Hematopoietic multipotent progenitor cell treated with erythropoietin and hydrocortisone succinate and interleukin-3 and kit ligand, for 4 days (in vitro differentiated cells): ENCODE data around the gene PLS1.
"Not testable (repeated sequence)": the region's sequence is repeated elsewhere in the genome, so short reads cannot be mapped to it uniquely, and the experiment has no call there.

ENCODE experiments used
- DNase-seq: peaks from one replicate; pipeline ENCODE4 v3.0.0-alpha.2; 2015

Gene PLS1, protein sequence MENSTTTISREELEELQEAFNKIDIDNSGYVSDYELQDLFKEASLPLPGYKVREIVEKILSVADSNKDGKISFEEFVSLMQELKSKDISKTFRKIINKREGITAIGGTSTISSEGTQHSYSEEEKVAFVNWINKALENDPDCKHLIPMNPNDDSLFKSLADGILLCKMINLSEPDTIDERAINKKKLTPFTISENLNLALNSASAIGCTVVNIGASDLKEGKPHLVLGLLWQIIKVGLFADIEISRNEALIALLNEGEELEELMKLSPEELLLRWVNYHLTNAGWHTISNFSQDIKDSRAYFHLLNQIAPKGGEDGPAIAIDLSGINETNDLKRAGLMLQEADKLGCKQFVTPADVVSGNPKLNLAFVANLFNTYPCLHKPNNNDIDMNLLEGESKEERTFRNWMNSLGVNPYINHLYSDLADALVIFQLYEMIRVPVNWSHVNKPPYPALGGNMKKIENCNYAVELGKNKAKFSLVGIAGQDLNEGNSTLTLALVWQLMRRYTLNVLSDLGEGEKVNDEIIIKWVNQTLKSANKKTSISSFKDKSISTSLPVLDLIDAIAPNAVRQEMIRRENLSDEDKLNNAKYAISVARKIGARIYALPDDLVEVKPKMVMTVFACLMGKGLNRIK

DNA sequence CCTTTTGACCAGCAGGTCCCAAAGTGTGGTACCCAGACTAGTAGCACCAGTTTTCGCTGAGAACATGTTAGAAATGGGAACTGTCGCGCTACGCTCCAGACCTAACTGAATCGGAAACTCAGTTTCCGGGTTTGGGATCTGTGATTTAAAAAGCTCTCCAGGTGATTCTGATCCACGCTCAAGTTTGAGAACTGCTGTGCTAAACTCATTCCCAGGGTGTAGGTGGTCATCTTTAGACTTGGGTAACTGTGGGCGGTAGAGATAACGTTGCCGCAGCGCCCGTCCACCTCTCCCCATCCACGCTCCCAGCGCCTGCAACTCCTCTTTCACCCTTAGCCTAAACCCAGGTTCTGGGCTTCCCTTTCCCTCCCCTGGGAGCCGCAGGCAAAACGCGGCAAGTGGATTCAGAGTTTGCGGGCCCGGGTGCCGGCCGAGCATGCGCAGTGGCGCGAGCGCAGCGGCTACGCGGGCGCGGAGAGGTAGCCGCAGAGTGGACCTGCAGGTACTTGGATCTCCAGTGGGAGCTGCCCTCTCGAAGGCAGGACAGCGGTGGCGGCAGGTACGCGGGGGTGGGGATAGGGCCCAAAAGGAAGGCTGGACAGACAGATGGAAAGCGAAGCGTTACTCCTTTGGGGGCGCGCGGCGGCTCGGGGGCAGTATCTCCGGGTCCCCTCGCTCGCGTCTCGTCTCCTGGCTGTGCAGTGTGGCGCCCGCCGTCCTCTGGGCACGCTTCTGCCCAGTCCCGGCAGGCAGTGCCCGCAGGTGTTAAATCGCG, at the start of gene PLS1:
PLS1 (plus strand) TSS at position 443 of the 775 bp plus-strand sequence. CDS start 67,845 bp downstream, outside the sequence.
- DNase-seq, result peak; percentile 94

DNA sequence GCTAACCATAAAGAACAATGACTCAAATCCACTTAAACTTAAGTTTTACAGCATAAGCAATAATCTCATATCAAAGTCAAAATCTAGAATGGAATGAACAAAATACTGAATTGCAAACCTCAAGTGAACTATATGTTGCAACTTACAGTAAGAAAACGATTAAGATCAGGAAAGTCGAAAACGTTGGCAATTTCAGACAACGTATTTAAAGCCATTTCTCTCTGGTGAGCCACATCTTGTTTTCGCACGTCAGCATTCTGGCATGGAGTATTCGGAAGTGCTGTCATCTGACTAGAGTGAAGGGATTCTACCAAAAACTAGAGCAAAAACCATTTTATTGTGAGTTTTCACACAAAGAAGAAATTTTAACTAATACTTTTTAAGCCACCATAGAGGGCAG, 46.2 kb upstream of the PLS1 start:
- no peak for DNase-seq

DNA sequence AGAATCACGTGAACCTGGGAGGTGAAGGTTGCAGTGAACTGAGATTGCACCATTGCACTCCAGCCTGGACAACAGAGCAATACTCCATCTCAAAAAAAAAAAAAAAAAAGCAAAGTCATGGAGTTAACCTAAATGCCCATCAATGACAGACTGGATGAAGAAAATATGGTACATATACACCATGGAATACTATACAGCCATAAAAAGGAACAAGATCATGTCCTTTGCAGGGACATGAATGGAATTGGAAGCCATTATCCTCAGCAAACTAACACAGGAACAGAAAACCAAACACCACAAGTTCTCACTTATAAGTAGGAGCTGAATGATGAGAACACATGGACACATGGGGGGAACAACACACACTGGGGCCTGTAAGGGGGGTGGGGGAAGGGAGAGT, 43.6 kb upstream of the PLS1 start:
- not testable (repeated sequence) for DNase-seq

- no peak for DNase-seq
Measured at GRCh38 chr3:142553741-142554140, 42.5 kb upstream of the PLS1 start.

- no peak for DNase-seq
Measured at GRCh38 chr3:142560118-142560517, 36.1 kb upstream of the PLS1 start.

DNA sequence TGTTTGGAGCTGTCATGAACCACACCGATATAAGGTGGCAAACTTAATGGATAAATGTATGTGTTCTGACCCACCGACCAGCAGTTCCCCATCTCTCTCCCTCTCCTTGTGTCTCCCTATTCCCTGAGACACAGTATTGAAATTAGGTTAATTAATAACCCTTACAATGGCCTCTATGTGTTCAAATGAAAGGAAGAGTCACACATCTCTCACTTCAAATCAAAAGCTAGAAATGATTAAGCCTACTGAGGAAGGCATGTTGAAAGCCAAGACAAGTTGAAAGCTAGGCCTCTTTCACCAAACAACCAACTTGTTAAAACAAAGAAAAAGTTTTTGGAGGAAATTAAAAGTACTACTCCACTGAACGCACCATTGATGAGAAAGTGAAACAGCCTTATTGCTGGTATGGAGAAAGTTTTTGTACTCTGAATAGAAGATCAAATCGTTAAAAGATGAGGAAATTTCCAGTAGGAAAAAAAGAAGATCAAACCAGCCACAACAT, 32.6 kb upstream of the PLS1 start:
- no peak for DNase-seq

DNA sequence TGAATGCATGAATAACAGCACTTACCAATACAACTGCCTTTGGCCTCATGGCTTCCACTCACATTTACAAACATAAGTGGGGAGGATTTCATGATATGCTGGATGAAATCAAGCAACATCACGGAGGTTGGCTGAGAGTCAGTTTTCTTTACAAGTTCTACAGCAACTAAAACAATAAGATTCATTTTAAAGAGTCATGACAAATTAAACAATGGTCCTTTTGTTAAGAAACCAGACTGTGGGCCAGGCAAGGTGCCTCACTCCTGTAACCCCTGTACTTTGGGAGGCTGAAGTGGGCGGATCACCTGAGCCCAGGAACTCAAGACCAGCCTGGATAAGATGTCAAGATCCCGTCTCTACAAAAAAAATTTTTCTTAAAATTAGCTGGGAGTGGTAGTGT, 30.1 kb upstream of the PLS1 start:
- DNase-seq, result no peak

GRCh38 chr3:142568393-142569017, 27.7 kb upstream of the PLS1 start:
- DNase-seq, result no peak

DNA sequence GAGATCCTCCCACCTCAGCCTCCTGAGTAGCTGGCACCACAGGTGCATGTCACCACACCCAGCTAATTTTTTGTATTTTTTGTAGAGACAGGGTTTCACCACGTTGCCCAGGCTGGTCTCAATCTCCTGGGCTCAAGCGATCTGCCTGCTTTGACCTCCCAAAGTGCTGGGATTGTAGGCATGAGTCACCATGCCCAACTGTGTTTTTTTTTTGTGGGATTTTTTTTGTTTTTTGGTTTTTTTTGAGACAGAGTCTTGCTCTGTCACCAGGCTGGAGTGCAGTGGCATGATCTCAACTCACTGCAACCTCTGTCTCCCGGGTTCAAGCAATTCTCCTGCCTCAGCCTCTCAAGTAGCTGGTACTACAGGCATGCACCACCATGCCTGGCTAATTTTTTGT, 26.8 kb upstream of the PLS1 start:
- not testable (repeated sequence) for DNase-seq

DNA sequence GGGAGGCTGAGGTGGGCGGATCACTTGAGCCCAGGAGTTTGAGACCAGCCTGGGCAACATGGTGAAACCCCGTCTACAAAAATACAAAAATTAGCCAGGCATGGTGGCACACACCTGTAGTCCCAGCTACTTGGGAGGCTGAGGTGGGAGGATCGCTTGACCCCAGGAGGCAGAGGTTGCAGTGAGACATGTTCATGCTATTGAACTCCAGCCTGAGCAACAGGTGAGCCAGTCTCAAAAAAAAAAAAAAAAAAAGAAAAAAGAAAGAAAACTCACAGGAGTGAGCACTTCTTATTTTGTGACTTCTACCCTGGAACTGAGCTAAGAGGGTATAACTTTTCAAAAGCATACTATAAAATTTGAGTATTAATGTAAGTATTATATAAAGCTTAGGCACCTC, 22.0 kb upstream of the PLS1 start:
- not testable (repeated sequence) for DNase-seq

- DNase-seq, result peak; percentile 64
Measured at GRCh38 chr3:142574665-142575064, 21.5 kb upstream of the PLS1 start.

DNA sequence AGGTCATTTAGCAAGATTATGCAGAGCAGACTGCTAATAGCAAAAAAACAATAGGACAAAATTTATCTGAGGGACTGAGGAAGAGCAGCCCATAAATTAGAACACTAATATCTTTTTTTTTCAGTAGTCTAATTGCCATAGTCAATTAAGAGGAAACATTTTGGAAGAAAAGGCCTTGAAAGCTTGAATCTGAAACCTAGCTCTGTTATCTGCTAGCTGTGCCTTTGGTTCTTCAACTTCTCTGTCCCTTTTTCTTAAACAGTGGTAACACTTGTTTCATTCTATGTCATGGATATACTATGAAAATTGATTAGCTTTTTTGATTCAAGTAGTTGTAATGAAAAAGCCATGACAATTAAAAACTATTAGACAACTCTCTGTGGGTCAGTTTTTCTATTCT, 19.4 kb upstream of the PLS1 start:
- DNase-seq, result no peak

DNA sequence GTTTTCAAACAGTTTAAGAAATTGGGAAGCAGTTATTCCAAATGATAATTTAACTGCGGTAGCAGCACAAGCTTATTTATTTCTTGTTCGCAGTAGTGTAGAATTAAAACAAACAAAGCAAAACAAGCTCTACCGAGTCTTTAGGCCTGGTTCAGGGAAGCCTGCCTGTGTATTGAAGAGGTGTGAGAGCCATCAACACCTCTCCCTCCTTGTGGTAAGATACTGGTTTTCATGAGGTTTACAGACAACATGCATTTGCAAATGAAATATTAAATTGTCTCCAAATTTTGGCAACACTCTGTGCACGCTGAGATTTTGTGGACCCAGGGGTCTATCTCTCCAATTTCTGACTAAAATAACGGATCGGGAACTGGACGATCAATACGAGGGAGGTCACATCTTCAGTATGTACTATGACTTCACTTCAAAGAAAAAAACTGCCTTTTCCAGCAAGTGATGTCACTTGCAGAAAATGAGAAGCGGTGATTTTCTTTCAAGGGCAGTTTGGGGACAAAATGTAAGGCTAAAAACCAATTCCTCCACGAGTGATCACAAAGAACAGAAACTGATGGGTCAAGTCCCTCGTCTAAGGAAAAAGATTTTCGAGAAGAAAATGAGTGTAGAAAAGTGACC, 18.4 kb upstream of the PLS1 start:
- no peak for DNase-seq

GRCh38 chr3:142578329-142579223, 17.6 kb upstream of the PLS1 start, which contains the start of gene ATR:
TSS of gene ATR (minus strand) at chr3:142578733. CDS start at chr3:142578704, 29 bp downstream.
- peak; percentile 99 for DNase-seq

DNA sequence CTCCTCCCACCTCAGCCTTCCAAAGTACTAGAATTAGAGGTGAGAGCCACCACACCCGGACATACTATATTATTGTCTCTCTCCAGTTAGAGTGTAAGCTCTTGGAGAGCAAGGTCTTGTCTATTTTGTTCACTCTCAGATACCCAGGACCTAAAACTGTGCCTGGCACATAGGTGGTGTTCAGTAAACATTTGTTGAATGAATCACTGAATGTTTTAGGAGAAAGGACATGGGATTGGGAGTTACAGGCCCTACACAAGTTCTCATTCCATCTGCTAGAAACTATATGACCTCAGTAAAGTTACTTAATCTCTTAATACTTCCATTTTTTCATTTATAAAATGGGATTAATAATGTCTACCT, 16.2 kb upstream of the PLS1 start:
- DNase-seq, result no peak

DNA sequence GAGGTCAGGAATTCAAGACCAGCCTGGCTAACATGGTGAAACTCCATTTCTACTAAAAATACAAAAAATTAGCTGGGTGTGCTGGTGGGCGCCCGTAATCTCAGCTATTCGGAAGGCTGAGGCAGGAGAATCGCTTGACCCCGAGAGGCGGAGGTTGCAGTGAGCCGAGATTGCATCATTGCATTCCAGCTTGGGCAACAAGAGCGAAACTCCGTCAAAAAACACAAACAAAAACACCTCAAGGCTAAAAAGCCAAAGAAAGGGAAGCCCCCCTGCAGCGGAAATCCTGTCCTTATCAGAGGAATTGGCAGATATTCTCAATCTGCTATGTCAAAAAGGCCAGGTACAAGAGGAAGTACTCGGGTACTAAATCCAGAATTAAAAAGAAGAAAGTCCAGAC, 15.1 kb upstream of the PLS1 start:
- DNase-seq, result not testable (repeated sequence)

GRCh38 chr3:142586803-142587406, 9.3 kb upstream of the PLS1 start:
- DNase-seq, result peak; percentile 86

- DNase-seq, result no peak
Measured at GRCh38 chr3:142588703-142589102, 7.5 kb upstream of the PLS1 start.

- DNase-seq, result not testable (repeated sequence)
Measured at GRCh38 chr3:142592268-142592667, 3.9 kb upstream of the PLS1 start.

GRCh38 chr3:142595141-142595540, 1.1 kb upstream of the PLS1 start:
- no peak for DNase-seq

DNA sequence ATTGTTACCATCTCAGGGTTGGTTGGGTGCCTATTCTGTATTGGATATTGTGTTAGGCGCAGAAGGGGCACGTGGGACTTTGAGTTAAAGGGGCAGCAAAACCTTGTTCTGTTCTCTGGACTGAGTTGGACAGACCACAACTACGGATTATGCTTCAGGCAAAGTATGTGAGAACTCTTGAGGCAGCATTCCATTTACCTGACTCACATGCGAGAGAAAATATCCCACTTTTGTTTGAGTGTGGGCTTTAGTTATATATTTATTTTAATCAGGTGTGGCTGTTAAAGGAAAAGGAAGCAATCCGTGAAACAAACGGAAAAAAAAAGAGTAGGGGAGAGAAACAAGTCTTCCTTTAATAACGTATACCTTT, 627 bp upstream of the PLS1 start:
- peak; percentile 33 for DNase-seq
